GM13976 (cell line): ENCODE results near the gene SMPX.

ENCODE experiments used
- DNase-seq: peaks from one replicate; pipeline ENCODE4 v3.0.0; 2012; ENCODE audit warnings: low spot score
- CTCF ChIP-seq: IDR thresholded peaks from 2 replicates; pipeline ENCODE4 v1.5.1; 2012; ENCODE audit warnings: borderline replicate concordance, mild to moderate bottlenecking; ENCODE audit not compliant: insufficient read depth; ENCODE audit errors: extremely low read depth, missing control alignments, control extremely low read depth
- in situ Hi-C: fragments of 300-500 bp; cut with MboI; formaldehyde crosslinking; loops from one replicate; pipeline ENCODE4 v1.12.0; 2022; ENCODE audit warnings: low sequenced_read_pairs, mixed read lengths, inconsistent platforms; ENCODE audit not compliant: unreplicated experiment

The SMPX gene

GRCh38 chrX:21658746-21659145, 99.2 kb downstream of the SMPX start:
- TF ChIP-seq CTCF = no peak
- DNase-seq = no peak
- in situ Hi-C loops = no loop called here

- no peak for TF ChIP-seq CTCF
- in situ Hi-C loops = no loop called here
- peak; percentile 6 for DNase-seq
Observed at GRCh38 chrX:21658152-21658737, 99.7 kb downstream of the SMPX start, which contains the start of gene KLHL34. Gene KLHL34 (minus strand): TSS chrX:21658330. CDS start chrX:21657788, 542 bp downstream.

GRCh38 chrX:21657318-21658151, 100.4 kb downstream of the SMPX start:
- TF ChIP-seq CTCF = no peak
- no peak for DNase-seq
- in situ Hi-C loops = no loop called here

- no peak for TF ChIP-seq CTCF
- DNase-seq = no peak
- in situ Hi-C loops = no loop called here
Observed at GRCh38 chrX:21656587-21657317, 101.2 kb downstream of the SMPX start.
